Measurements from ENCODE around the gene CCDC92B. TPM values are rescaled to one million over a fixed set of nuclear protein-coding genes. Genes with fewer than 3 reads are reported as not detected.
A peak's percentile ranks its signal among the peaks of the same experiment; 100 is the strongest.

CCDC92B gene
- polyA plus RNA-seq, 2 donors, result 0.44 to 1.2 TPM

DNA sequence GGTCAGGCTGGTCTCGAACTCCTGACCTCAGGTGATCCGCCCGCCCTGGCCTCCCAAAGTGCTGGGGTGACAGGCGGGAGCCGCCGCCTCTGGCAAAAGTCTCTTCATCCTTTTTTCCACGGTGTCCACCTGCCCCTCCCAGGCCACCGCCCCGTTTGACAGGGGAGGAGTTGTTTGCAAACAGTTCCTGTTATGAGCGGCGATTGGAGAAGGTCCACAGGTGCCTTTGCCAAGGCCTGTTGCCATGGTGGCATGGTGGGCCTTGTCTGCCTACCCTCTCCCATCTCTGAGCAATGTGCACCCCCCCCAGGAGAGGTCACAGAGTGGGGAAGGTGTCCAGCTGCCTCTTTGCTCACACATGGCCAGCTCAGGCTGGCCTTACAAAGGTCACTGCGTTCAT, 30.8 kb upstream of the CCDC92B start:
- H3K27me3 ChIP-seq (ENCODE audit: control insufficient read depth in 1 of 2, insufficient read depth in 2 of 2, low read length in 2 of 2), result peaks cover 4 to 10% of the 10 kb centered on the region in 2 donors
- peaks cover 5% of the 10 kb centered on the region in 2 donors for H3K4me1 ChIP-seq (ENCODE audit: control insufficient read depth in 2 of 2, insufficient read depth in 2 of 2, low read length in 1 of 2)
- H3K27ac ChIP-seq (ENCODE audit: low read depth in 2 of 2, low read length in 1 of 2), result no peak overlapping the region
- peaks cover 0 to 9% of the 10 kb centered on the region in 2 donors for H3K9me3 ChIP-seq (ENCODE audit: control insufficient read depth in 2 of 2, insufficient read depth in 1 of 2, low read depth in 1 of 2, low read length in 1 of 2)
- no peaks in the 10 kb centered on the region for H3K36me3 ChIP-seq (ENCODE audit: control insufficient read depth in 2 of 2, insufficient read depth in 2 of 2, low read length in 1 of 2)
- WGBS, 2 donors, result 77 to 81% methylated on average over 12 of the region's 12 CpGs
- H3K4me3 ChIP-seq (ENCODE audit: low read depth in 1 of 2, low read length in 2 of 2), result no peak overlapping the region

DNA sequence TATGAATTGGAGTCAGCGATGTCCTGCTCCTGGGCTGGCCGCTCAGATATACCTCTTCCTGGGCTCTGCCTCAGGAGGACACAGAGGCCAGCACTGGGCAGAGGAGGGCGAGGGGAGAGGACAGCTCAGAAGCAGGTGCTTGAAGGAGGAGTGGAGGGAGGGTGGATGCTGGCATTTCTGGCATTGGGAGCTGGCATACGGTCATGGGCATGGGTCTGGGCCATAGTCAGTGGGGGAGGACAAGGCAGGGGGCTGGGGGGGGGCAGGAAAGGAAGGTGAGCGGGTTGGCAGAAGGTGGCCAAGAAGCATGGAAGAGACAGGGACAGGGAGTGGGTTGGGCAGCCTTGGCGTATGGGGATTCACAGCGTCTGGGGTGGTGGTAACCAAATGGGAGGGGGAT, 30.1 kb upstream of the CCDC92B start:
- H3K27me3 ChIP-seq (ENCODE audit: control insufficient read depth in 1 of 2, insufficient read depth in 2 of 2, low read length in 2 of 2), result peaks cover 4 to 10% of the 10 kb centered on the region in 2 donors
- no peaks in the 10 kb centered on the region for H3K36me3 ChIP-seq (ENCODE audit: control insufficient read depth in 2 of 2, insufficient read depth in 2 of 2, low read length in 1 of 2)
- no peak overlapping the region for H3K4me3 ChIP-seq (ENCODE audit: low read depth in 1 of 2, low read length in 2 of 2)
- 76 to 79% methylated on average over 7 of the region's 7 CpGs for WGBS, 2 donors
- no peak overlapping the region for H3K27ac ChIP-seq (ENCODE audit: low read depth in 2 of 2, low read length in 1 of 2)
- H3K4me1 ChIP-seq (ENCODE audit: control insufficient read depth in 2 of 2, insufficient read depth in 2 of 2, low read length in 1 of 2), result peaks cover 5% of the 10 kb centered on the region in 2 donors
- H3K9me3 ChIP-seq (ENCODE audit: control insufficient read depth in 2 of 2, insufficient read depth in 1 of 2, low read depth in 1 of 2, low read length in 1 of 2), result peaks cover 0 to 9% of the 10 kb centered on the region in 2 donors

DNA sequence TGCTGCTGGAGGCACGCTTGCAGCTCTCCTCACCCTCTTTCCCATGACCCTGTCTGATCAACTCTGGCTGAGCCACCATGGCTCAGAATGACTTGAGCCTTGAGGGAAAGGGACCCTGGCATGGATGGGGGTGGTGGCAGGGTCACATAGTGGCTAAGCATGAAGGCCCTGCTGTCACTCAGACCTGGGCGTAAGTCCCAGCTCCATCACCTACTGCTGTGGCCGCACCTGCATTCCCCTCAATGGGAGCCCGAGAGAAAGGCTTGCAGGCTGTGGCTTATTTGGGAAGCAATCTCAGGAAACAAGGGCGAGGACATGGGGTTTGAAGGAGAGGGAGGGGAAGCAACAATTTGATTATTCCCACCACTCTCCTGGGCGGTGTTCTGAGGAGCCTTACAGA, 29.0 kb upstream of the CCDC92B start:
- H3K36me3 ChIP-seq (ENCODE audit: control insufficient read depth in 2 of 2, insufficient read depth in 2 of 2, low read length in 1 of 2), result no peaks in the 10 kb centered on the region
- peaks cover 0 to 6% of the 10 kb centered on the region in 2 donors for H3K9me3 ChIP-seq (ENCODE audit: control insufficient read depth in 2 of 2, insufficient read depth in 1 of 2, low read depth in 1 of 2, low read length in 1 of 2)
- H3K4me3 ChIP-seq (ENCODE audit: low read depth in 1 of 2, low read length in 2 of 2), result no peak overlapping the region
- peaks cover 5% of the 10 kb centered on the region in 2 donors for H3K4me1 ChIP-seq (ENCODE audit: control insufficient read depth in 2 of 2, insufficient read depth in 2 of 2, low read length in 1 of 2)
- WGBS, 2 donors, result 76 to 82% methylated on average over 6 of the region's 6 CpGs
- peaks cover 4 to 10% of the 10 kb centered on the region in 2 donors for H3K27me3 ChIP-seq (ENCODE audit: control insufficient read depth in 1 of 2, insufficient read depth in 2 of 2, low read length in 2 of 2)
- no peak overlapping the region for H3K27ac ChIP-seq (ENCODE audit: low read depth in 2 of 2, low read length in 1 of 2)

DNA sequence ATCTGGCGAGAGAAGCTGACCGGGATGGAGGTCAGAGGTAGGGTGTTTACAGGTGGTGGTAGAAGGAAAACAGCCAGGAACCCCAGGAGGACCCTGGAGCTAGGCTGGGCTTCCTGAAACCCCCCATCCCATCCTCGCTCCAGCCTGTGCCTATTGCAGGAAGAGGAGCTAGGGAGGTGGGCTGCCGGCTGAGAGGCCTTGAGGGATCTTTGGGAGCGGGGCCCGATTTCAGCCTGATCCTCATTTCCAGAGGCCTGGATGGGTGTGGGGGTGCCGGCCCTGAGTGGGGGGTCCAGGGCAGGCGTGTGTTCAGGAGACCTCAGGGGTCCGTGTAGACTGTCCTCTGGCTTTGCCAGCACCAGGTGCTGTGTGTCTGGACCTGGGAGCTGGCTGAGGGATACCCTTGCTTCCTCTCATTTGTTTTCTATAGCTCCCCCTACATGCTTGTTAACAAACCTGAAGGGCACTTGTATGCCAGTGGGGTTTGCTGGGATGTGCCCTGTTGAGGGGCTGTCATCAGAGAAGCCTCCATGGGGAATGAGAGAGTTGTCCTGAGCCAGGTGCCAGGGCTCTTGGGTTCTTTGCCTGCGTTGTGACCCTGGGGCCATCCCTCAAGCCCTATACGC, 27.9 kb upstream of the CCDC92B start:
- Histone ChIP-seq H3K9me3 (ENCODE audit: control insufficient read depth in 2 of 2, insufficient read depth in 1 of 2, low read depth in 1 of 2, low read length in 1 of 2) (peaks cover 0 to 4% of the 10 kb centered on the region in 2 donors), H3K27ac (ENCODE audit: low read depth in 2 of 2, low read length in 1 of 2) (no peak overlapping the region), H3K4me3 (ENCODE audit: low read depth in 1 of 2, low read length in 2 of 2) (no peak overlapping the region), H3K27me3 (ENCODE audit: control insufficient read depth in 1 of 2, insufficient read depth in 2 of 2, low read length in 2 of 2) (peaks cover 4 to 10% of the 10 kb centered on the region in 2 donors), H3K36me3 (ENCODE audit: control insufficient read depth in 2 of 2, insufficient read depth in 2 of 2, low read length in 1 of 2) (no peaks in the 10 kb centered on the region), H3K4me1 (ENCODE audit: control insufficient read depth in 2 of 2, insufficient read depth in 2 of 2, low read length in 1 of 2) (peaks cover 5% of the 10 kb centered on the region in 2 donors)
- 31 to 41% methylated on average over 10 to 11 of the region's 11 CpGs for WGBS, 2 donors

DNA sequence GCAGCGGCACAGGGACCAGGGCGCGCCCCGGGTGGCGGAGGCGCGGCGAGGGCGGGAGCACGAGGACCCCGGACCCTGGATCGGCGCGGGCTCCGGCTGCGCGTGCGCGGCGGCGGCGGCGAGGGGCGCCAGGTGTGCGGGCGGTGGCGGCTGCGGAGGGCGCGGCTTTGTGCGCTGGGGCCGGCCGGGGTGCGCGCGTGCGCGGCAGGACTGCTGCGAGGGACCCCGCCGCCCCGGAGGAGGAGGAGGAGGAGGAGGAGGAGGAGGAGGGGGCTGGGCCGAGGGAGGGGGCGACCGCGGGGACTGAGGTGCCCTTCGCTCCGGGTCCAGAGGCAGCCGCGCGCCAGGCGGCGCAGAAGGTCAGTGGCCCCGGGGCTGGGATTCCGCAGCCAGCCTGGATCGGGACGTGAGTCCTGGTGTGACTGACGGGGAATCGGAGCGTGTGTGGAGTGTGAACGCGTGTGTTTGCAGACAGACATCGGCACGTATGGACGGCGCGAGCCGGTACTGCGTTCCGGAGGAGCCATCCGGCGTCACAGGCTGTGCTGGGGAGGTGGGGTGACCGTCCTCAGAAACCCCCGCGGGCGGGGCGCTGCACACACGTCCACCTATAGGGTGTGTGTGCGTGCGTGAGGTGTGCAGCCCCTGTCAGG, 27.3 kb upstream of the CCDC92B start:
- Histone ChIP-seq H3K4me3 (ENCODE audit: low read depth in 1 of 2, low read length in 2 of 2) (peak overlapping the region in 1 of 2 donors; percentile 12), H3K27ac (ENCODE audit: low read depth in 2 of 2, low read length in 1 of 2) (no peak overlapping the region), H3K4me1 (ENCODE audit: control insufficient read depth in 2 of 2, insufficient read depth in 2 of 2, low read length in 1 of 2) (peaks cover 5% of the 10 kb centered on the region in 2 donors), H3K36me3 (ENCODE audit: control insufficient read depth in 2 of 2, insufficient read depth in 2 of 2, low read length in 1 of 2) (no peaks in the 10 kb centered on the region), H3K9me3 (ENCODE audit: control insufficient read depth in 2 of 2, insufficient read depth in 1 of 2, low read depth in 1 of 2, low read length in 1 of 2) (peaks cover 0 to 4% of the 10 kb centered on the region in 2 donors), H3K27me3 (ENCODE audit: control insufficient read depth in 1 of 2, insufficient read depth in 2 of 2, low read length in 2 of 2) (peaks cover 4 to 10% of the 10 kb centered on the region in 2 donors)
- WGBS, 2 donors, result 1% methylated on average over 62 to 80 of the region's 80 CpGs

DNA sequence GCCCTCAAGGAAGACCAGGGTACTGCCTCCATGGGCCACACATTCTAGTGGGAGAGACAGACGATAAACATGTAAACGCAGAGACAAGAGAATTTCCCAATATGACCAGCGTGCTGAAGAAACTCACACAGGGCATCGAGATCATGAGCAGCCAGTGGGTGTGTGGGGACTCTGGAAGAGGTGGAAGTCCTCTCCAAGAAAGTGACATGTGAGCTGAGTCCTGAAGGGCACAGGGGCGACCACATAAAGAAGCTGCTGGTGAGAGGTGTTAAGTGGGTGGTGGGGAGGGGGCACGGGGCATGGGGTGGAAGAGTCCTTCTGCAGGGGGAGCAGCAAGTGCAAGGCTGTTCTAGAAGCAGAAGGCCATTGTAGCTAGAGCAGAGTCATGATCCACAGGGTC, 25.8 kb upstream of the CCDC92B start:
- H3K9me3 ChIP-seq (ENCODE audit: control insufficient read depth in 2 of 2, insufficient read depth in 1 of 2, low read depth in 1 of 2, low read length in 1 of 2), result peaks cover 0 to 4% of the 10 kb centered on the region in 2 donors
- no peak overlapping the region for H3K27ac ChIP-seq (ENCODE audit: low read depth in 2 of 2, low read length in 1 of 2)
- peaks cover 4 to 10% of the 10 kb centered on the region in 2 donors for H3K27me3 ChIP-seq (ENCODE audit: control insufficient read depth in 1 of 2, insufficient read depth in 2 of 2, low read length in 2 of 2)
- peaks cover 5% of the 10 kb centered on the region in 2 donors for H3K4me1 ChIP-seq (ENCODE audit: control insufficient read depth in 2 of 2, insufficient read depth in 2 of 2, low read length in 1 of 2)
- H3K36me3 ChIP-seq (ENCODE audit: control insufficient read depth in 2 of 2, insufficient read depth in 2 of 2, low read length in 1 of 2), result no peaks in the 10 kb centered on the region
- no peak overlapping the region for H3K4me3 ChIP-seq (ENCODE audit: low read depth in 1 of 2, low read length in 2 of 2)
- 76 to 81% methylated on average over 6 of the region's 6 CpGs for WGBS, 2 donors

DNA sequence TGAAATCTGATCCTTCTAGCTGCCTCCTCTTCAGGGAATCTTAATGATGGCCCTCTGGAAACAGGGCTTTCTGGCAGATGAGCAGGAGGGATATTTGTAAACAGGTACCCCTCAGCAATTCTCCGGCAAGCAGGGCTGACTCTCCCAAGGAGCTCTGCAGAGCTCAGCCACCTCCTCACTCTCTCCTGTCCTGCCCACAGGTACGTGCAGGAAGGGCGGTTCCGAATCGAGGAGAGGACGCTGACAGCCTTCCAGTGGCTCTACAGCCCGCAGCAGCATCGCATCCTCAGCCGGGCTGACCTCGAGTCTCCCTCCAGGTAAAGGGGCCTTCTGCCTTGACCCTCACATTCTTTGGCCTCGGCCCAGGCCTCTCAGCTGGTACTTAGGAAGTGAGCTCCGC, 20.7 kb upstream of the CCDC92B start:
- WGBS, 2 donors, result 54 to 63% methylated on average over 12 of the region's 12 CpGs
- Histone ChIP-seq H3K27me3 (ENCODE audit: control insufficient read depth in 1 of 2, insufficient read depth in 2 of 2, low read length in 2 of 2) (no peaks in the 10 kb centered on the region), H3K9me3 (ENCODE audit: control insufficient read depth in 2 of 2, insufficient read depth in 1 of 2, low read depth in 1 of 2, low read length in 1 of 2) (no peaks in the 10 kb centered on the region), H3K36me3 (ENCODE audit: control insufficient read depth in 2 of 2, insufficient read depth in 2 of 2, low read length in 1 of 2) (no peaks in the 10 kb centered on the region), H3K27ac (ENCODE audit: low read depth in 2 of 2, low read length in 1 of 2) (no peak overlapping the region), H3K4me1 (ENCODE audit: control insufficient read depth in 2 of 2, insufficient read depth in 2 of 2, low read length in 1 of 2) (no peaks in the 10 kb centered on the region), H3K4me3 (ENCODE audit: low read depth in 1 of 2, low read length in 2 of 2) (no peak overlapping the region)

DNA sequence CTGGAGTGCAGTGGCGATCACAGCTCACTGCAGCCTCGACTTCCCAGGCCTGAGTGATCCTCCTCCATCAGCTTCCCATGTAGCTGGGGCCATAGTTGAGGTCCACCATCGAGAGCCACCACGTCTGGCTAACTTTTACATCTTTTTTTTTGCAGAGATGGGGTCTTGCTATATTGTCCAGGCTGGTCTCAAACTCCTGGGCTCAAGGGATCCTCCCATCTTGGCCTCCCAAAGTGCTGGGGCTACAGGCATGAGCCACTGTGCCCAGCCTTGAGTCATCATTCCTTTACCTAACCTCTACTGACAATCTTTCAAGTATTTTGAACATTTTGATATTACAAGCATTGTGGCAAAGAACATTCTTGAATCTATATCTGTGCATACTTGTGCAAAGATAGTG, 9.4 kb upstream of the CCDC92B start:
- no peak overlapping the region for H3K4me3 ChIP-seq (ENCODE audit: low read depth in 1 of 2, low read length in 2 of 2)
- no peaks in the 10 kb centered on the region for H3K9me3 ChIP-seq (ENCODE audit: control insufficient read depth in 2 of 2, insufficient read depth in 1 of 2, low read depth in 1 of 2, low read length in 1 of 2)
- H3K36me3 ChIP-seq (ENCODE audit: control insufficient read depth in 2 of 2, insufficient read depth in 2 of 2, low read length in 1 of 2), result no peaks in the 10 kb centered on the region
- H3K27me3 ChIP-seq (ENCODE audit: control insufficient read depth in 1 of 2, insufficient read depth in 2 of 2, low read length in 2 of 2), result peaks cover 0 to 12% of the 10 kb centered on the region in 2 donors
- H3K4me1 ChIP-seq (ENCODE audit: control insufficient read depth in 2 of 2, insufficient read depth in 2 of 2, low read length in 1 of 2), result peaks cover 5 to 6% of the 10 kb centered on the region in 2 donors
- H3K27ac ChIP-seq (ENCODE audit: low read depth in 2 of 2, low read length in 1 of 2), result no peak overlapping the region
- 71% methylated on average over 4 of the region's 4 CpGs for WGBS, 2 donors

DNA sequence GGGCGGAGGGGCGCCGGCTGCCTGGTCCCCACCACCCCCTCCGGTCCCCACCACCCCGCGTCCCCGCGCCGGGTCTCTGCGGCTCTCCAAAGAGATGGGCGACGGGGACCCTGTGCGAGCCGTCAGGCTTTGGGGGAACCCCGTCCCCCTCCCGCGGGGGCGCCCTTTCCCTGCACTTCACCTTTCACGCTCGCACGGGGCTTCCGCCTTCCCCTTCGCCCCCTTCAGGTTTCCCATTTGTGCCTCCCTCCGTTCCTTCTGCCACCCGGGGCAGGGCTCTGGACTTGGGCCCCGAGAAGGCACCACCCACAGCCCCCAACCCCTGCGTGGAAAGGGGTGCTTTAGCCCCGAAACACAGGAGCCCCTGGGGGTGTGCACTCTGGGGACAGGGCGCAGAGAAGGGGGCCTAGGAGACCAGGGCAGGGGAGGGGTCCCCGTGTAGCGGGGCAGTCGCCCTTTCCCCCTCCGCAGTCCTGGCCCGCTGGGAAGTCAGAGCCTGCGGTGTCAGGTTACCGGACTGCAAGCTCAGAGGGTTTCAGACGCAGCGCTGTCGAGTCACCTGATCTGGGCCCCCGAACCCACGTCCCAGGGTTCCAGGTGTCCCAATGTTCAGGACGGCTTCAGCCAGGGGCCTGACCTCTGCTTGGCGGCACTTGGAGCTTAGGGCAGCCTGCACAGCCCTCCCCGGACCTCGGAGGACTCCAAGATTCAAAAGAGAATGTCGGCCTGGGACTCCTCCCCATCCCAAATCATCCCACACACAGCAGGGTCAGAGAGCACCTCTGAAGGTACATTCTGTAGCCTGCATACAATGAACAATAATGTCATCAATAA, 6.7 kb upstream of the CCDC92B start:
- Histone ChIP-seq H3K27ac (ENCODE audit: low read depth in 2 of 2, low read length in 1 of 2) (no peak overlapping the region), H3K36me3 (ENCODE audit: control insufficient read depth in 2 of 2, insufficient read depth in 2 of 2, low read length in 1 of 2) (no peaks in the 10 kb centered on the region), H3K9me3 (ENCODE audit: control insufficient read depth in 2 of 2, insufficient read depth in 1 of 2, low read depth in 1 of 2, low read length in 1 of 2) (no peaks in the 10 kb centered on the region), H3K4me3 (ENCODE audit: low read depth in 1 of 2, low read length in 2 of 2) (peak overlapping the region in 1 of 2 donors; percentile 52), H3K27me3 (ENCODE audit: control insufficient read depth in 1 of 2, insufficient read depth in 2 of 2, low read length in 2 of 2) (peaks cover 0 to 12% of the 10 kb centered on the region in 2 donors), H3K4me1 (ENCODE audit: control insufficient read depth in 2 of 2, insufficient read depth in 2 of 2, low read length in 1 of 2) (peaks cover 5 to 6% of the 10 kb centered on the region in 2 donors)
- 2 to 3% methylated on average over 33 to 46 of the region's 46 CpGs for WGBS, 2 donors
